Midbrain (tissue), 1 donor: ENCODE data around the gene UCK2.

ENCODE experiments used
- DNase-seq: peaks from one replicate; lab custom pipeline; 2025; lab: John Stamatoyannopoulos, UW

Gene UCK2

GRCh38 chr1:165937829-165938228 is 110.4 kb downstream of the UCK2 start:
- no peak for DNase-seq

GRCh38 chr1:165938844-165939243 is 111.4 kb downstream of the UCK2 start:
- DNase-seq, result no peak

- no peak for DNase-seq
These were observed 114.1 kb downstream of the UCK2 start for GRCh38 chr1:165941531-165941930.

GRCh38 chr1:165942062-165942461 is 114.6 kb downstream of the UCK2 start:
- no peak for DNase-seq

GRCh38 chr1:165942927-165943597 is 115.6 kb downstream of the UCK2 start:
- DNase-seq, result no peak

- DNase-seq, result no peak
These were observed 118.5 kb downstream of the UCK2 start for GRCh38 chr1:165945911-165946310.

- no peak for DNase-seq
These were observed 120.5 kb downstream of the UCK2 start for GRCh38 chr1:165947797-165948455.

- DNase-seq, result no peak
These were observed 122.1 kb downstream of the UCK2 start for GRCh38 chr1:165949335-165950130.

- DNase-seq, result no peak
These were observed 127.5 kb downstream of the UCK2 start for GRCh38 chr1:165954940-165955339.

GRCh38 chr1:165958306-165958705 is 130.9 kb downstream of the UCK2 start:
- DNase-seq, result no peak

- no peak for DNase-seq
These were observed 132.7 kb downstream of the UCK2 start for GRCh38 chr1:165960136-165960535.

GRCh38 chr1:165960881-165961280 is 133.5 kb downstream of the UCK2 start:
- DNase-seq, result no peak
